Tibial nerve (tissue), 4 donors: ENCODE measurements around the gene BMPR1B. TPM values are rescaled to one million over a fixed set of nuclear protein-coding genes. Genes with fewer than 3 reads are reported as not detected.

Source experiments
- DNase-seq, 2 donors: peaks; one replicate each; pipeline ENCODE4 v3.0.0-alpha.2; 2019; ENCODE audit warnings: low spot score in 2 of 2
- H3K27ac ChIP-seq, 4 donors: fragments of 200-600 bp; sonication (generic) in 3 of 4; one replicate each; pipeline ENCODE4 v1.5.1; 2017 to 2019; ENCODE audit warnings: mild to moderate bottlenecking in 1 of 4
- H3K27me3 ChIP-seq, 2 donors: fragments of 200-600 bp; sonication (generic) in 1 of 2; one replicate each; pipeline versions ENCODE4 v1.5.1 to v1.6.0; 2017 to 2019
- H3K36me3 ChIP-seq, 3 donors: fragments of 200-600 bp; sonication (generic); one replicate each; pipeline ENCODE4 v1.5.1; 2018 to 2019
- H3K4me1 ChIP-seq, 4 donors: fragments of 200-600 bp; sonication (generic) in 3 of 4; one replicate each; pipeline ENCODE4 v1.5.1; 2017 to 2019
- H3K4me3 ChIP-seq, 4 donors: fragments of 200-600 bp; sonication (generic) in 3 of 4; one replicate each; pipeline ENCODE4 v1.5.1; 2017 to 2019; ENCODE audit warnings: mild to moderate bottlenecking in 1 of 4, moderate library complexity in 1 of 4
- H3K9me3 ChIP-seq, 4 donors: fragments of 200-600 bp; sonication (generic) in 3 of 4; one replicate each; pipeline ENCODE4 v1.5.1; 2017 to 2019
- CTCF ChIP-seq, 5 experiments: fragments of 200-600 bp in 3 of 5; fragments of 450-650 bp in 2 of 5; sonication (generic) in 3 of 5; IDR thresholded peaks; one replicate each; pipeline ENCODE4 v1.5.1; 2016 to 2019; ENCODE audit warnings: antibody characterized with exemption in 5 of 5, mild to moderate bottlenecking in 3 of 5, moderate library complexity in 2 of 5
- EP300 ChIP-seq, 2 donors: sonication (generic); formaldehyde crosslinking; IDR thresholded peaks; one replicate each; pipeline ENCODE4 v1.6.1; 2017; ENCODE audit warnings: antibody characterized with exemption in 2 of 2, mild to moderate bottlenecking in 1 of 2
- POLR2A ChIP-seq, 2 donors: fragments of 450-650 bp; IDR thresholded peaks; one replicate each; pipeline ENCODE4 v1.6.1; 2017; ENCODE audit warnings: antibody characterized with exemption in 2 of 2, mild to moderate bottlenecking in 2 of 2, moderate library complexity in 2 of 2
- WGBS, 2 donors: methylation state at CpG; one replicate each; pipeline ENCODE4 v1.1.5; 2018; 5-methylcytosine and 5-hydroxymethylcytosine counted together
- total RNA-seq, 4 donors: library from RNA; depleted of rRNA; stranded (reverse); fragments of >200 nt; gene quantifications; one replicate each; pipeline ENCODE4 v1.1.0, GENCODE V29; 2016

Gene BMPR1B
- total RNA-seq, 4 donors from 2014 or later, result 9.3 to 32.1 (median 26.1) TPM

- WGBS, 2 donors, result 94 to 100% methylated on average over 1 of the region's 1 CpG
- no peak for TF ChIP-seq POLR2A (IDR thresholded peaks at IDR 0.05)
- TF ChIP-seq EP300 (IDR thresholded peaks at IDR 0.05), result no peak
- TF ChIP-seq CTCF (IDR thresholded peaks at IDR 0.05), result no peak
- no peaks in the 10 kb centered on the region for H3K36me3 ChIP-seq
- no peak overlapping the region for H3K4me3 ChIP-seq
- H3K27me3 ChIP-seq, result no peaks in the 10 kb centered on the region
- no peak overlapping the region for H3K27ac ChIP-seq
- peaks cover 0 to 15% (median 0%) of the 10 kb centered on the region in 4 donors for H3K4me1 ChIP-seq
- no peak for DNase-seq
- no peaks in the 10 kb centered on the region for H3K9me3 ChIP-seq
Observed at GRCh38 chr4:95068401-95068800, 310.6 kb downstream of the BMPR1B start.

- Histone ChIP-seq H3K4me3 (no peak overlapping the region), H3K9me3 (no peaks in the 10 kb centered on the region), H3K27me3 (no peaks in the 10 kb centered on the region), H3K4me1 (peaks cover 0 to 15% (median 0%) of the 10 kb centered on the region in 4 donors), H3K36me3 (no peaks in the 10 kb centered on the region), H3K27ac (no peak overlapping the region)
- TF ChIP-seq POLR2A (IDR thresholded peaks at IDR 0.05) (no peak), CTCF (IDR thresholded peaks at IDR 0.05) (no peak), EP300 (IDR thresholded peaks at IDR 0.05) (no peak)
- no peak for DNase-seq
- WGBS, 2 donors, result 86 to 94% methylated on average over 2 of the region's 2 CpGs
Observed at GRCh38 chr4:95068818-95069478, 311.2 kb downstream of the BMPR1B start.

GRCh38 chr4:95071851-95072250 lies 314.1 kb downstream of the BMPR1B start:
- 95 to 97% methylated on average over 3 of the region's 3 CpGs for WGBS, 2 donors
- no peaks in the 10 kb centered on the region for H3K9me3 ChIP-seq
- peaks cover 0 to 6% (median 0%) of the 10 kb centered on the region in 4 donors for H3K4me1 ChIP-seq
- H3K27ac ChIP-seq, result no peak overlapping the region
- no peak for DNase-seq
- H3K27me3 ChIP-seq, result no peaks in the 10 kb centered on the region
- no peak overlapping the region for H3K4me3 ChIP-seq
- H3K36me3 ChIP-seq, result no peaks in the 10 kb centered on the region
- TF ChIP-seq CTCF (IDR thresholded peaks at IDR 0.05), result no peak
- no peak for TF ChIP-seq POLR2A (IDR thresholded peaks at IDR 0.05)
- TF ChIP-seq EP300 (IDR thresholded peaks at IDR 0.05), result no peak

- no peak for DNase-seq
- Histone ChIP-seq H3K4me3 (no peak overlapping the region), H3K27ac (no peak overlapping the region), H3K27me3 (no peaks in the 10 kb centered on the region), H3K4me1 (no peaks in the 10 kb centered on the region), H3K36me3 (no peaks in the 10 kb centered on the region), H3K9me3 (no peaks in the 10 kb centered on the region)
- TF ChIP-seq CTCF (IDR thresholded peaks at IDR 0.05), result no peak
- no peak for TF ChIP-seq EP300 (IDR thresholded peaks at IDR 0.05)
- no peak for TF ChIP-seq POLR2A (IDR thresholded peaks at IDR 0.05)
- 96 to 97% methylated on average over 1 of the region's 1 CpG for WGBS, 2 donors
Observed at GRCh38 chr4:95073646-95074045, 315.9 kb downstream of the BMPR1B start.

GRCh38 chr4:95077864-95078263 lies 320.1 kb downstream of the BMPR1B start:
- Histone ChIP-seq H3K27ac (no peak overlapping the region), H3K4me1 (no peaks in the 10 kb centered on the region), H3K4me3 (no peak overlapping the region), H3K9me3 (no peaks in the 10 kb centered on the region), H3K27me3 (no peaks in the 10 kb centered on the region), H3K36me3 (no peaks in the 10 kb centered on the region)
- TF ChIP-seq POLR2A (IDR thresholded peaks at IDR 0.05) (no peak), EP300 (IDR thresholded peaks at IDR 0.05) (no peak), CTCF (IDR thresholded peaks at IDR 0.05) (no peak)
- WGBS, 2 donors, result 50 to 63% methylated on average over 1 of the region's 1 CpG
- no peak for DNase-seq
